Stimulated activated CD8-positive, alpha-beta memory T cell treated with anti-CD3 and anti-CD28 coated beads, Interleukin-15, amount 100 ng/mL, for 4 hours (primary cell): ENCODE data around the gene ANKRD10.

ENCODE experiments used
- DNase-seq, 2 donors: peaks; one replicate each; pipeline ENCODE4 v3.0.0-alpha.2; 2020; ENCODE audit warnings: low read depth in 2 of 2

The ANKRD10 gene

GRCh38 chr13:110944968-110945927, 30.4 kb upstream of the ANKRD10 start:
- no peak for DNase-seq

- no peak for DNase-seq
Measured at GRCh38 chr13:110944121-110944967, 29.5 kb upstream of the ANKRD10 start.

- peak in 1 of 2 donors; percentile 18 for DNase-seq
Measured at GRCh38 chr13:110942248-110942981, 27.5 kb upstream of the ANKRD10 start.

- DNase-seq: no peak
Measured at GRCh38 chr13:110938662-110939421, 24.0 kb upstream of the ANKRD10 start.

- DNase-seq: no peak
Measured at GRCh38 chr13:110937511-110938285, 22.8 kb upstream of the ANKRD10 start.

GRCh38 chr13:110936519-110936918, 21.6 kb upstream of the ANKRD10 start:
- no peak for DNase-seq

- no peak for DNase-seq
Measured at GRCh38 chr13:110932588-110932987, 17.7 kb upstream of the ANKRD10 start.

- DNase-seq: no peak
Measured at GRCh38 chr13:110929104-110929777, 14.4 kb upstream of the ANKRD10 start.

GRCh38 chr13:110925023-110925612, 10.2 kb upstream of the ANKRD10 start:
- DNase-seq: no peak

GRCh38 chr13:110924639-110924934, 9.7 kb upstream of the ANKRD10 start:
- no peak for DNase-seq

- DNase-seq: no peak
Measured at GRCh38 chr13:110923777-110924638, 9.1 kb upstream of the ANKRD10 start.

- no peak for DNase-seq
Measured at GRCh38 chr13:110923086-110923485, 8.2 kb upstream of the ANKRD10 start.

- no peak for DNase-seq
Measured at GRCh38 chr13:110922506-110922905, 7.6 kb upstream of the ANKRD10 start.

GRCh38 chr13:110921695-110922094, 6.8 kb upstream of the ANKRD10 start:
- no peak for DNase-seq

- no peak for DNase-seq
Measured at GRCh38 chr13:110921209-110921608, 6.3 kb upstream of the ANKRD10 start.

GRCh38 chr13:110920038-110920437, 5.2 kb upstream of the ANKRD10 start:
- no peak for DNase-seq

GRCh38 chr13:110916301-110917142, 1.7 kb upstream of the ANKRD10 start:
- no peak for DNase-seq

- no peak for DNase-seq
Measured at GRCh38 chr13:110915874-110916206, 971 bp upstream of the ANKRD10 start.
